Measurements from ENCODE around the gene TMEM52. TPM values are rescaled to one million over a fixed set of nuclear protein-coding genes. Genes with fewer than 3 reads are reported as not detected.

The TMEM52 gene
- total RNA-seq, 1 donor from 2014 or later: 0.37 TPM

GRCh38 chr1:1916851-1917251, 2.2 kb downstream of the TMEM52 start:
- DNase-seq (ENCODE audit: low read depth): no peak

DNA sequence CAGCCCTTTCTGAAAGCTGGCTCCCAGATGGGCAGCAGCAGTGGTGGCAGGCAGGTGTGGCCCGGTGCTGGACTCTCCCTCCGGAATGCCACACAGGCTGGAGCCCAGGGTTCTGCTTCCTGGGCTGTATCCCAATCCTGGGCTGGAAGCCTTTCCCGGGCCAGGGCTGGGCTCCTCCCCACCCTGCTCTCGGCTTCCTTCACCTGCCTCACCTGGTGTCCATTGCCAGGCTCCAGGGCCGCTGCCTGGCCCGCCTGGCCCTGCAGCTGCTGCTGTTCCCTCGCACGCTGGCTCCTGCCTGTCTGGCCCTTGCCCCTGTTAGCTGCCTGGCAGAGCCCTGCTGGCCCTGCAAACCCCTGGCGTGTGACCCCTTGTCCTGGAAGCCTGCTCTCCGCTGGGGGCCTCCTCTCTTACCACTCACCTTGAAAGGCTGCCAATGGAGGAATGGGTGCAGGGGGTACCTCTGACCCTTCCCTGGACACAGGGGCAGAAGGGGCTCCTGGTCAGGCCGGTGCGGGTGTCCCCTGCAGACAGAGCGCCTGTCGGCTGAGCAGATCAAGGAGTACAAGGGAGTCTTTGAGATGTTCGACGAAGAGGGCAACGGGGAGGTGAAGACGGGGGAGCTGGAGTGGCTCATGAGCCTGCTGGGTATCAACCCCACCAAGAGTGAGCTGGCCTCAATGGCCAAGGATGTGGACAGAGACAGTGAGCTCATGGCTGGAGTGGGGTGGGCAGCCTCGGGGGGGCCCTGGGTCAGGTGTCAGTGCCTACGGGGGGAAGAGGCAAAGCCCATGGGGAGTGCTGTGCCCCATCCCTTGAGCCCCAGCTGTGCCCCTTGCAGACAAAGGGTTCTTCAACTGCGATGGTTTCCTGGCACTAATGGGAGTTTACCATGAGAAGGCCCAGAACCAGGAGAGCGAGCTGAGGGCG, 2.9 kb downstream of the TMEM52 start:
- no peak for DNase-seq (ENCODE audit: low read depth)

DNA sequence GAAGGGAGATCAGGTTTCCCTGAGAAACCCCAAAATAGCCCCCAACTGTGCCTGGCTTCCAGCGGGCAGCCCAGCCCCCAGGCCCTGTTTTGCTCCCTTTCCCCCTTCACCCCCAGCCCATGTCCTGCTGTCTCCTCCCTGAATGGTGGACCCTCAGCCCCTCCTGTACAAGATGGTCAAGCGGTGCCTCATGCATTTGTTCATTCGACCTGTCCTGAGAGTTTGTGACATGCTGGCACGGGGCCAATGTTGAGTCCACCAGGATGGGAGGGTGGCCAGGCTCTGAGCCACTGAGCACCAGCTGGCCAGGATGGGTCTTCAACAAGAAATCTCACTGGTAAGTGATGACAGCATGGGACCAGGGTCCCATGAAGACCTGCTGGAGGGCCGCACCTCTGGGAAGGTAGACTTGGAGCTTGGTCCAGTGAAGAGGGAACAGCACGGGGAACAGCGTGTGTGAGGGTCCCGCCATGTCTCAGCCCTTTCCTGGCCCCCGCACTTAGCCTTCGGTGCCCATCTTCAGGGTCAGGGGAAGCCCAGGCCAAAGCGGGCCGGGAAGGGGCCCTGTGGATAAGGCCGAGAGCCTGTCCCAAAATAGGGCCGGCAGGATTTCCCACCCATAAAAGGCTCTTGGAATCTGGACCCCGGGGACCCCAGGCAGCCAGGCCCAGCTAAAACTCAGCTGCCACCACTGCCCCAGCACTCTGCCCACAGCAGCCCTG, 3.9 kb downstream of the TMEM52 start, which contains the start of gene CALML6:
TSS of gene CALML6 (plus strand) at position 290 of the 722 bp plus-strand sequence. CDS start at position 311, 21 bp downstream.
- DNase-seq (ENCODE audit: low read depth): peak; percentile 50

- peak; percentile 60 for DNase-seq (ENCODE audit: low read depth)
Observed at GRCh38 chr1:1914101-1914970, 4.7 kb downstream of the TMEM52 start.

- no peak for DNase-seq (ENCODE audit: low read depth)
Observed at GRCh38 chr1:1911350-1912041, 7.6 kb downstream of the TMEM52 start.

DNA sequence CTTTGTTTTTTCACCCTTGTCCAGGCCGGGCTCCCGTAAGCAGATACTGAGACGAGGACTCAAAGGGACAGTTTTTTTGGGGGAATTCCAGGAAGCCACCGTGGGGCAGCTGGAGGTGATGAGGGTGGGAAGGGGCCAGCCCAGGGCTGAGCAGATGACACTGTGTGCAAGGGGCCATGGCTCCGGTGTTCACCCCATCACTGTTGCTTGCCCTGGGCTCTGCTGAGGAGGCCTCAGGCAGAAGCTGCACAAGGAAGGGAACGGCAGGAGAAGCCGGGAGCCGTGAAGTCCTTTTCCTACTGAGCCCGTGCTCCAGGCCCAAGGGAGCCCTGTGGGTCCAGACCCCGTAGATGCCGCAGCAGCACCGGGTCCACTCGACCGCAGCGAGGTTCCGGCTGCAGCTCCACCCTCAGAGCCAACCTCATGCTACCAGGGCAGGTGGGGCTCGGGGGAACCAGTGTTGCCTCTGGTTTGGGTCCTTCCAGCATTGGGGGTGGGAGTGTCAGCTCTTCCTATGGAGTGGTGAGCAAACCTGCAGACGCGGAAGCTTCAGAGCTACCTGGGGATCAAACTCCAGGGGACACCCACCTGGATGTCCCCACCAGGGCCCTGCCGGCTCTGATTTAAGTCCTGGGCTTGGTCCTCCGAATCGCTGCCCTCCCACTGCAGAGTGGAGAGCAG, 8.3 kb downstream of the TMEM52 start:
- DNase-seq (ENCODE audit: low read depth): no peak

DNA sequence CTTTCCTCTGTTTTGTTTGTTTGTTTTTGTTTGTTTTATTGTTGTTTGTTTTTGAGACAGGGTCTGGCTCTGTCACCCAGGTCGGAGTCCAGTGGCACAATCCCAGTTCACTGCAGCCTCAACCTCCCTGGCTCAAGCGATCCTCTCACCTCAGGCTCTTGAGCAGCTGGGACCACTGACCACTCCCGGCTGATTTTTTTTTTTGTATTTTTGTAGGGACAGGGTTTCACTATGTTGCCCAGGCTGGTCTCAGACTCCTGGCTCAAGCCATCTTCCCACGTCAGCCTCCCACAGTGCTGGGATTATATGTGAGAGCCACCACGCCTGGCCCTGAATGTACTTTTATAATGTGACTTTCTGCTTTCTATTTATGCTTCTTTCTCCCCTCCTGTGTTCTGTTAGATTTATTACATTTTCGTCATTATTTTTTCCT, 9.0 kb downstream of the TMEM52 start:
- DNase-seq (ENCODE audit: low read depth): no peak

- no peak for DNase-seq (ENCODE audit: low read depth)
Observed at GRCh38 chr1:1908506-1908791, 10.6 kb downstream of the TMEM52 start.

GRCh38 chr1:1907098-1907736, 11.9 kb downstream of the TMEM52 start:
- DNase-seq (ENCODE audit: low read depth): no peak

DNA sequence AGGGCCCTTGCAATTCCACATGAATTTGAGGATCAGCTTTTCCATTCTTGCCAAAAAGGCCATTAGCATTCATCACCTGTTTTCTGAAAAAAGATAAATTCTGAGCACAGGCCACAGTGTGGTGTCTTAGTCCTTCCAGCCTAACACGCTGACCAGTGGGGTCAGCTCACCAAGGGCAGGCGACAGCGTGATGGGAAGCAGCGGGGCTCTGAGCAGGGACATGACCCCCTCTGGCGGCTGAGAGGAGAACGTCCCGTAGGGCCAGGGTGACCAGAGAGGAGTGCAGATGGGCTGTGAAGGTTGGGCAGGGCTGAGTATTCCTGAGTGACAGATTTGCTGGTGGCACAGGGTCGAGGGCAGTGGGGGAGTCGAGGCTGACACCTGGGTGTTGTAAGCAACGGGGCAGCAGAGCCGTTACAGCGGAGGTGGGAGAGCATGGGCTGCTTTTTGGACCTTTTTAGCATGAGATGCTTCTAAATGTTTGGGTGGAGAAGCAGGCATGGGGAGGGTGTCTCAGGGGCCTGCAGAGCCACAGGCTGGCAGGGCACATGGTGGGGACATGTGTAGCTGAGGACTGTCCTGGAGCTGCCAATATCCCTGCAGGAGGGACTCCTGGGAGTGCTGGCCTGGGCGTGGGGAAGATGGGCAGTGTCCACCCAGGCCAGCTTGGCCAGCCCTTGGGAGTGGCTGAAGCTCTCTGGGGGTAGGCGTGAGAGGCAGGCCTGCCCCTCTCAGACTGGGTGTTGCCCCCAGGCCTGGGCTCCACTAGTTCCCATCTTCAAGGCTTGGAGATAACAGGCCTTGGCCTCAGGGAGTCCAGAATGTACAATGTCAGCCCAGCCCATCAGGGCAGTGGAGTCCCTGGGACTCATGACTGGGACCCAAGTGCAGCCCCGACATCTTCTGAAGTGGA, 12.6 kb downstream of the TMEM52 start:
- DNase-seq (ENCODE audit: low read depth): peak; percentile 90

GRCh38 chr1:1903224-1903623, 15.9 kb downstream of the TMEM52 start:
- DNase-seq (ENCODE audit: low read depth): no peak

DNA sequence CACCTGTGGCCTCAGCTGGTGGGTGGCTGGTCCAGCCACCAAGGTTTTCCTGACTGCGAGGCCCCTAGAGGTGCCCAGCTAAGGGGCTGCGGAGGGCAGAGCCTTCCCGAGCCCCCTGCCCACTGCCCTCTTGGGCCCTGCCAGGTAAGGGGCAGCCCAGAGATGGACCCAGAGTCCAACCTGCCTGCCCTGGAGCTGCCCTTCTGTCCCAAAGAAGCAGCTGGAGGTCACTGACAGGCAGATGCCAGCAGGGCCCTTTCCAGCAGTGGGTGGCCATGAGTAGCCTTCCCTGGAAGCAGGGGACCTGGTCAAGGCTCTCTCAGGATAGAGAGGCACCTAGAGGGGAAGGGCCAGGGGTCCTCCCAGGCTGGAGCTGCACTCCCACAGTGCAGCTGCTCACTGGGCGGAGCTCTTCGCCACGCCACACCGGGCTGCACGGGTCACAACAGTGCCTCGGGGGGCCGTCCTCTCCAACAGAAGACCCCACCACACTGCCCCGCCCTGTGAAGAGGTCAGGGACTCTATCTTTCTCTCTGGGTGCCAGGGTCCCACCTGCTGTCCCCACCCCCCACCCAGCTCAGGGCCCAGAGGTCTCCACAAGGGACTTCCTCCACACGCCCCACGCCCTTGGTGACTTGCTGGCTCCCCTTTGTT, 17.3 kb downstream of the TMEM52 start:
- DNase-seq (ENCODE audit: low read depth): no peak

DNA sequence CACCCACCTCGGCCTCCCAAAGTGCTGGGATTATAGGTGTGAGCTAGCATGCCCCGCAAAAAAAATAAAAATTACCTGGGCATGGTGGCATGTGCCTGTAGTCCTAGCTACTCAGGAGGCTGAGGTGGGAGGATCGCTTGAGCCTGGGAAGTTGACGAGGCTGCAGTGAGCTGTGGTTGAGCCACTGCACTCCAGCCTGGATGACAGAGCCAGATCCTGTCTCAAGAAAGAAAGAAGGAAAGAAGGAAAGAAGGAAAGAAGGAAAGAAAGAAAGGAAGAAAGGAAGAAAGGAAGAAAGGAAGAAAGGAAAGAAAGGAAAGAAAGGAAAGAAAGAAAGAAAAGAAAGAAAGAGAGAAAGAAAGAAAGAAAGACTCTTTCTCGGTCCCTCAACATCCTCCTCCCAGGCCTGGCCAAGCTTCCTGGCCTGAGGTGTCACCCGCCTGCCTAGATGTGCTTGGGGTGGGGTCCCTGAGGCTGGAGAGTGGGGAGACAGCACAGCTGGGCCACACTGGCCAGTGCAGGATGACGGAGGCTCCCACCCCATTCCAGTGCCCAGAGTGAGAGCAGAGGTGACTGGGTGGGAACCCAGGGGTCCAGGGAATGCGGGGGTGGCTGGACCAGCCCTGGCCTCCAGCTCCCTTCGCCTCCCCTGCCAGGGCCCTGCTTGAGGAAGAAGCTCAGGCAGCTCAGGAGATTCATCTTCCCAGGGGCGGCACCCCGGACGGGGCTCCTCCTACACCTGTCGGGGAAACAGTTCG, 18.0 kb downstream of the TMEM52 start:
- no peak for DNase-seq (ENCODE audit: low read depth)

DNA sequence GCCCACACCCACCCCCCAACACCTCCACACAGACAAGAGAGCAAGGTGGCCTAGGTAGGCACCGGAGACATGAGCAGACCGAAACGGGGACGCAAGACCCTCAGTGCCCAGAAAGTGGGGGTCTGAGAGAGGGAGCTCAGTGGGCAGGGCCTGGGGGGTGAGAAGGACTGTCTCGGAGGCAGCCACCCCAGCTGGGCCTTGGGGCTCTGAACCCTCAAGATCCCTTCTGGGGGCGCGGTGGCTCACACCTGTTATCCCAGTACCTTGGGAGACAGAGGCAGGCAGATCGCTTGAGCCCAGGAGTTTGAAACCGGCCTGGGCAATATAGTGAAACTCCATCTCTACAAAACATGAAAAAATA, 19.1 kb downstream of the TMEM52 start:
- no peak for DNase-seq (ENCODE audit: low read depth)

DNA sequence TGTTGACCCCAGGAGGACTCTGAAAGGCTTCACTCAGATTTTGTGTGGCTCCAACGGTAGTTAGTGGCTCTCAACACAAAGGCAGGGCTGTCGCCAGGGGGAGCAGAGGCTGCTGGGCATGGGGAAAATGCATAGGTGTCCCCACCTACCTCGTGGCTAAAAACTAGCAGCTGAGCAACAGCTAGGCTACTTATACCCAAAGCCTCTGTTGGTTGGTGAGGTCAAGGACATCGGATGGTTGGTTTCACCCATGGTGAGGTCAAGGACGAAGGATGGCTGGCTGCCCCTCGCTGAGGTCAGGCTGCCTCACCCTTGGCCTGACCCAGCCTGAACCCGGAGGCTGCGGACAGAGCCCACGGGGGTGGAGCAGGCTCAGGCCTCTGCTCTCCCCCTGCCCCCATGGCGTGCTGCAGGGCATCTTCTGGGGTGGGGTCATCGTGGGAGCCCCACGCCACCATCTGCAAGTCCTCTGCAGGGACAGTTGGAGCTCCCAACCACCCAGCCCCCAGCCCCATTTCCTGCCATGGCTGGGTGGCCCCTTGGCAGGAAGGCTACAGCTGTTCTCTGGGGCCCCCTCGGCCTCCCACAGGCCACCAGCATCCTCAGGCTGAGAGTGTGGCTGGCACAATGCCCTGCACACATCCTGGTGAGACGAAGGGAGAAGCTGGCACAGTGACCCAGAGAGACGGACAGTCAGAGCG, 19.7 kb downstream of the TMEM52 start:
- no peak for DNase-seq (ENCODE audit: low read depth)

GRCh38 chr1:1898246-1898933, 20.7 kb downstream of the TMEM52 start:
- no peak for DNase-seq (ENCODE audit: low read depth)

All from myocyte (in vitro differentiated cells).